ENCODE measurements around the gene PARD6B. TPM values are rescaled to one million over a fixed set of nuclear protein-coding genes. Genes with fewer than 3 reads are reported as not detected.

PARD6B gene
- total RNA-seq, 2 donors from 2014 or later, result 29.0 to 36.7 TPM

- peaks cover 19% of the 10 kb centered on the region for H3K4me1 Mint-ChIP-seq
- Histone ChIP-seq H3K4me1 (ENCODE audit: control insufficient read depth, insufficient read depth, low read length) (peaks cover 4% of the 10 kb centered on the region), H3K27me3 (ENCODE audit: control insufficient read depth, insufficient read depth, low read length, poor library complexity, severe bottlenecking) (no peaks in the 10 kb centered on the region), H3K36me3 (ENCODE audit: control insufficient read depth, insufficient read depth, low read length) (no peaks in the 10 kb centered on the region), H3K9ac (ENCODE audit: extremely low read depth, low read length, poor library complexity, severe bottlenecking) (no peak overlapping the region), H3K4me3 (ENCODE audit: low read length) (no peak overlapping the region), H3K27ac (ENCODE audit: low read depth, low read length) (no peak overlapping the region), H3K9me3 (ENCODE audit: control insufficient read depth, low read length) (no peaks in the 10 kb centered on the region)
- peaks cover 2% of the 10 kb centered on the region for H3K27me3 Mint-ChIP-seq (ENCODE audit: insufficient read depth)
- TF ChIP-seq CTCF (conservative IDR thresholded peaks at IDR 0.05), result no peak
- WGBS, 2 experiments (ENCODE audit: insufficient coverage in 1 of 2, insufficient read length in 1 of 2), result 86 to 90% methylated on average over 3 to 4 of the region's 4 CpGs
- no peak overlapping the region for H3K4me3 Mint-ChIP-seq
- H3K36me3 Mint-ChIP-seq (ENCODE audit: low read depth), result peaks cover 3% of the 10 kb centered on the region
- DNase-seq, result peak; percentile 31
- H3K9me3 Mint-ChIP-seq, result no peaks in the 10 kb centered on the region
- no peak overlapping the region for H3K27ac Mint-ChIP-seq
These were observed 2.8 kb upstream of the PARD6B start for GRCh38 chr20:50728486-50728980.

- Histone ChIP-seq H3K9me3 (ENCODE audit: control insufficient read depth, low read length) (no peaks in the 10 kb centered on the region), H3K9ac (ENCODE audit: extremely low read depth, low read length, poor library complexity, severe bottlenecking) (peak overlapping the region; percentile 56), H3K4me1 (ENCODE audit: control insufficient read depth, insufficient read depth, low read length) (peaks cover 4% of the 10 kb centered on the region), H3K36me3 (ENCODE audit: control insufficient read depth, insufficient read depth, low read length) (peaks cover 5% of the 10 kb centered on the region), H3K27me3 (ENCODE audit: control insufficient read depth, insufficient read depth, low read length, poor library complexity, severe bottlenecking) (no peaks in the 10 kb centered on the region), H3K27ac (ENCODE audit: low read depth, low read length) (no peak overlapping the region), H3K4me3 (ENCODE audit: low read length) (no peak overlapping the region)
- Mint-ChIP-seq H3K9me3 (no peaks in the 10 kb centered on the region), H3K27ac (no peak overlapping the region), H3K36me3 (ENCODE audit: low read depth) (peaks cover 7% of the 10 kb centered on the region), H3K4me3 (peak overlapping the region; percentile 88), H3K4me1 (peaks cover 20% of the 10 kb centered on the region), H3K27me3 (ENCODE audit: insufficient read depth) (peaks cover 2% of the 10 kb centered on the region)
- TF ChIP-seq CTCF (conservative IDR thresholded peaks at IDR 0.05), result no peak
- peak; percentile 41 for DNase-seq
- 87 to 90% methylated on average over 3 to 9 of the region's 11 CpGs for WGBS, 2 experiments (ENCODE audit: insufficient coverage in 1 of 2, insufficient read length in 1 of 2)
These were observed 2.2 kb upstream of the PARD6B start for GRCh38 chr20:50728981-50729874.

- 35 to 54% methylated on average over 10 to 21 of the region's 21 CpGs for WGBS, 2 experiments (ENCODE audit: insufficient coverage in 1 of 2, insufficient read length in 1 of 2)
- no peak for TF ChIP-seq CTCF (conservative IDR thresholded peaks at IDR 0.05)
- Mint-ChIP-seq H3K4me1 (peaks cover 22% of the 10 kb centered on the region), H3K9me3 (no peaks in the 10 kb centered on the region), H3K36me3 (ENCODE audit: low read depth) (peaks cover 15% of the 10 kb centered on the region), H3K27ac (peak overlapping the region; percentile 95), H3K4me3 (peak overlapping the region; percentile 88), H3K27me3 (ENCODE audit: insufficient read depth) (peaks cover 2% of the 10 kb centered on the region)
- no peaks in the 10 kb centered on the region for H3K27me3 ChIP-seq (ENCODE audit: control insufficient read depth, insufficient read depth, low read length, poor library complexity, severe bottlenecking)
- H3K9me3 ChIP-seq (ENCODE audit: control insufficient read depth, low read length), result no peaks in the 10 kb centered on the region
- peak overlapping the region; percentile 72 for H3K27ac ChIP-seq (ENCODE audit: low read depth, low read length)
- peak overlapping the region; percentile 56 for H3K9ac ChIP-seq (ENCODE audit: extremely low read depth, low read length, poor library complexity, severe bottlenecking)
- peaks cover 9% of the 10 kb centered on the region for H3K36me3 ChIP-seq (ENCODE audit: control insufficient read depth, insufficient read depth, low read length)
- H3K4me1 ChIP-seq (ENCODE audit: control insufficient read depth, insufficient read depth, low read length), result no peaks in the 10 kb centered on the region
- peak overlapping the region; percentile 86 for H3K4me3 ChIP-seq (ENCODE audit: low read length)
- DNase-seq, result peak; percentile 73
These were observed 1.2 kb upstream of the PARD6B start for GRCh38 chr20:50729901-50730764.

Data from endodermal cell (in vitro differentiated cells).